Measurements from ENCODE around the gene RFX2.
"Not testable (repeated sequence)": the region's sequence is repeated elsewhere in the genome, so short reads cannot be mapped to it uniquely, and the experiment has no call there.

Gene RFX2

GRCh38 chr19:6073858-6074708 lies 36.2 kb downstream of the RFX2 start:
- DNase-seq, result no peak

GRCh38 chr19:6073233-6073632 lies 37.1 kb downstream of the RFX2 start:
- not testable (repeated sequence) for DNase-seq

GRCh38 chr19:6071875-6072274 lies 38.4 kb downstream of the RFX2 start:
- DNase-seq, result no peak

GRCh38 chr19:6070720-6071485 lies 39.4 kb downstream of the RFX2 start:
- DNase-seq, result no peak

GRCh38 chr19:6070207-6070681 lies 40.1 kb downstream of the RFX2 start:
- no peak for DNase-seq

GRCh38 chr19:6069268-6069791 lies 41.0 kb downstream of the RFX2 start:
- no peak for DNase-seq

- no peak for DNase-seq
Measured at GRCh38 chr19:6068711-6069110, 41.6 kb downstream of the RFX2 start.

- DNase-seq, result no peak
Measured at GRCh38 chr19:6067975-6068374, 42.3 kb downstream of the RFX2 start.

- peak; percentile 89 for DNase-seq
Measured at GRCh38 chr19:6066661-6067646, 43.3 kb downstream of the RFX2 start.

GRCh38 chr19:6065685-6066374 lies 44.5 kb downstream of the RFX2 start:
- DNase-seq, result peak; percentile 57

GRCh38 chr19:6064336-6065073 lies 45.8 kb downstream of the RFX2 start:
- no peak for DNase-seq

GRCh38 chr19:6063576-6064335 lies 46.5 kb downstream of the RFX2 start:
- no peak for DNase-seq

- DNase-seq, result no peak
Measured at GRCh38 chr19:6062961-6063575, 47.2 kb downstream of the RFX2 start.

- no peak for DNase-seq
Measured at GRCh38 chr19:6062274-6062673, 48.0 kb downstream of the RFX2 start.

GRCh38 chr19:6061376-6062130 lies 48.7 kb downstream of the RFX2 start:
- DNase-seq, result no peak

- DNase-seq, result no peak
Measured at GRCh38 chr19:6060600-6061375, 49.5 kb downstream of the RFX2 start.

- no peak for DNase-seq
Measured at GRCh38 chr19:6059988-6060599, 50.2 kb downstream of the RFX2 start.

Measured in NCI-H1436 treated with DMSO at 0.1 percent for 48 hours (cell line).